Central memory CD4-positive, alpha-beta T cell (primary cell): ENCODE results near the gene PANX1.

Source experiments
- DNase-seq: peaks from one replicate; pipeline ENCODE4 v3.0.0; 2022

Gene PANX1

DNA sequence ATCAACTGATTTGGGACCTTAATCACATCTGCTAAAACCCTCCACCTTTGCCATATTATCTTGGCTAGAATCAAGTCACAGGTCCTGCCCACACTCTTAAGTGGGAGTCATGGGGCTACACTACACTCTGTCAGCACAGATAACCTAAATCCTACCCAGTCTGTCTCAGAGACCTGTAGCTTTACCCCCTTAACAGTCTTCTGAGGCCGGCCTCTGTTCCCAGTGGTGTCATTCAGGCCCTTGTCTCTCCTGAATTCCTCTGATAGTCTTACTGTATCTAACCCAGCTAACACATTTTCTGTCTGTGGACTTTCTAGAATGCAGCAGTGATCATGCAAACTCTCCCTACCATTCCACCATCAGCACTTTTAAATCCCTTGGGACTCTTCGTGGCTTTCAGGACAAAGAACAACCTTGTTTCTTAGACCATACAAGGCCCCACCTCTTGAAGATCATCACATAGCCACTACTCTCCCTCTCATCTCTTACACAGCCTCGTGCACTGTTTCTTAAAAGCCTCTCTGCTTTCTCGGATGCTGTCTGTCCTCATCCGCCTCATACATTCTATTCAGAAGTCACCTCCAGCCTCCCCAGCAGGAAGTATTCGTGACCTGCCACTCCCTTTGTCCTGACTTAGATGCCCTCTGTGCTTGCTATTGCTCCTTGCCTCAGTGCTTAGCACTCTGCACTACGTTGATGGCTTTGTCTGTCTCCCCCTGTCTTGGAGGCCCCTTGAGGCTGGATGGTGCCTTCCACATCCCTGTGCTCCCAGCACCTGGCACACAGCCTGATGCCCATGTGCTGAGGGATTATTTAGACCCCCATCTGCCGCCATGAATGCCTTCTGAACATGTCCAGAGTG, 57.9 kb downstream of the PANX1 start:
- no peak for DNase-seq

DNA sequence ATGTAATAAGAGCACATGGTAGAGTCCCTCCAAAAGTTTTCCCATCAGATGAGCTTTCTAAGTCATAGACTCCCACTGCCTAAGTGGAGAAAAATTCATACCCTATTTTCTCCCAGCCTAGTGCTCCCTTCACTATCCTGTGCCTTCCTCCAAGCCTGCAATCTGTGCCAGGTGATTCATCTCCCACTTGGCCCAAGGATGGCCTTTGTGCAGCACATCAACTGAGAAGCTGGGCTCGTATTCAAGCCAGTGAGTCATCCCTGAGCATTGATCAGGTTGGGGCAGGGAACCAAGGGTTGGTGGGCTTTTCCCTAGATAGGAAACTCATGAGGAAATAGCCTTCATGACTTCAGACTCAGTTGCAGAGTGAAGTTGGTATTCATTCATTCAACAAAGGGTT, 64.6 kb downstream of the PANX1 start:
- no peak for DNase-seq

DNA sequence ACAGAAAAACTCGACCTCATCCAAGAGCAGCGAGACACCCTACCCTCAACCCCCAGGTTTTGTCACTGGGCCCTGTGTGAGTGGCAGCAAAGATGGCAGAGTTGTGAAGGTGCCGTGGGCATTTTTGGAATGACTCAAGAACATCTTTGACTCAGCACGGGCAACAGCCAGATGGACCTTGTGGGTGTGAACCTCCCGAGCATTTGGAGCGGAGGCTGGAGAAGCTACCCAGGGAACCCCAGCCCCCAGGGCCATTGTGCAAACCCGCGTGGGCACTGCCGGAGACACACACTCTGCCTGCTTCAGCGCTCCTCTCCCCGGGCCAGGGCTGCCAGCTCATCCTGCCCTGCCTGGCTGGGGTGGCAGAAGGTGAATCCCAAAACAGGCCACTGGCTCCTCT, 66.1 kb downstream of the PANX1 start:
- no peak for DNase-seq

DNA sequence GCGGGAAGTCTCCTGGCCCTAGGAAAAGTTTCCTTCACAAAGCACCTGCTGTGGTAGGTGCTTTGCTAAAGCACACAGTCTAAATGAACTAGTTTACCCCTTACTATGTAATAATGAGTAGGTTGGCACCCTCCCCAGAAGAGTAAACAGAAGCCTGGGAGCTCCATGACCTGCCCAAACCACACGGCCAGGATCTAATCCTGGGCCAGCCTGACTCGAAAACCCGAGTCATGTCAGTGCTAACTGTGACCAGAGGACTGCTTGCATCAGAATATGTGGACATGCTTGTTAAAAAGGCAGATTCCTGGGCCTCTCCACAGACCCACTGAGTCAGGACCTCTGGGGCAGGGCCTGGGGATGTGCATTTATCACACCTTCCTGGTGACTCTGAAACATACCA, 67.7 kb downstream of the PANX1 start:
- no peak for DNase-seq

DNA sequence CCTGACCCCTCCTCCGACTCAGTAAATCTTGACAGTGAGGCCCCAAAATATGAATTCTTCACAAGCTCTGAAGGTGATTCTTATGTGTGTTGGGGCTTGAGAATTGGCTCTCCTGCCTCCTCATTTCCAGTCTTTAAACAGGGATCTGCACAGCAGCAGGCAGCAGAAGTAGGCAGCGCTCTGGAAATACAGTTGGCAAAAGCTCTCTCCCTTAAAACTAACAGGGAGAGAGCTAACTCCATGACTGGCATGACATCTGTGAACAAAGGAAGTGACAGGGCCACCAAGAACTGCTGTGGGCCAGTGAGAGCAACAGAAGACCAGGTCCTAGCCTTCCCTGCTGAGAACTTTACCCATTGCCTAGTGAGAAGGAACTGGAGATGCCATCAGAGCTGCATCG, 70.1 kb downstream of the PANX1 start:
- DNase-seq: no peak

DNA sequence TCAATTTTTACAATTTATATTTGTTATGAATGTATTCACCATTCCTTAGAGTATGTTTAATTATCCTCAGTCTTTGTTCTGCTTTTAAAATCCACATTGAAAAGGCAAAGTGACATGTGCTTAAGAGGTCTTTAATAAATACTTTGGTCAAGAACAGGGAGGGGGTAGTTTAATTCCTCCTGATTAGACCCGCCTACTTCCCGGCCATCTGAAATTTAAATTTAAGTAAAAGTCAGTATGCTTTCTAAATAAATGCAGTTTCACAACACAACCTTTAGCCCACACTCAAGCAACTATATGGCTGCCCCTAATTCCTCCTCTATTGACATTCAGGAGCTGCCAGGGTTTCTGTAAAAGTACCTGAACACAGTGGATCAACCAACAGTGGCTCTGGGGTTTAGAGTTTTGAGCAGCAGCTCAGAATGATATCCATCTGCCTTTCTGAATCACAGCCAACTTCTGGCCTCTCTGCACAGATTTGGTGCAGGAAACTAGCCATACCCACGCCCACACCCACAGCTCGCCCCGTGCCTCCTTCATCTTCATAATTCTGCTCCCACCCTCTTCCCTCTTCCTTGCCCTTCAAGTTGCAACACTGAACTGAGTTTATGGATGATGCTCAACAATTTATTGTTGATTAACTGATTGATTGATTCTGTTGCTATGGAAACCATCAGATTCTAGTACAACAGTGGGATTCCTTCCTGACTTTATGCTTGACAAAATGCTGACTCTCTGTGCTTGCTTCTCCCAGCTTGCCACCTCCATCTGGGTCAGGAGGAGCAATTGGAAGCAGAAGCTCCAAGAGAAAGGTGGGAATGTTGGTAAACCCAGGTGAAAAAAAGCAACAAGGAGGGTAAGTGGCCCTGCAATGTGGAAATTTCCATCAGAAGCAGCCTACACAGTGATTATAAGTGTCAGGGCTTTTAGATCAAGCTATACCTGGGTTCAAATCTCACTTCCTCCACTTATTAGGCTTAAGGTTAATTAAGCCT, 70.8 kb downstream of the PANX1 start:
- no peak for DNase-seq

DNA sequence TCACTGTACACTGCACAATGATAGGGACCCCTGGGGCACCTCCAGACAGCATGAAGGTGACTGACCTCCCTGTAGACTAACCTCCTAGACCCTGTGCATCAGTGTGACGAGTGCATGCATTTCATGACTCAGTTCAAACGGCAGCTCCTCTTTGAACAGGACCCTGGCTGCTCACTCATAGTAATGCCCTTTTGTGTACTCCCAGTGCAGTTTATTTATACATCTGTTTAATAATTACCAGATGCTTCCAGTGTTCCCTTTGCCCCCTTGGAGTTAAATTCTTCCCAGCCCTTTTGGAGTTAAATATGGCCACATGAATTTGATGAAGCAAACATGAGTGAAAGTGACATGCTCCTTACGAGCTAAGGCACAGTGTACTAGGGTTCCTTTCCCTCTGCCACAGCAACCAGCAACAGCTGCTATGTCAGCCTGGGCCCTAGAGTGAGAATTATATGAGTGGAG, 72.4 kb downstream of the PANX1 start:
- DNase-seq: no peak

DNA sequence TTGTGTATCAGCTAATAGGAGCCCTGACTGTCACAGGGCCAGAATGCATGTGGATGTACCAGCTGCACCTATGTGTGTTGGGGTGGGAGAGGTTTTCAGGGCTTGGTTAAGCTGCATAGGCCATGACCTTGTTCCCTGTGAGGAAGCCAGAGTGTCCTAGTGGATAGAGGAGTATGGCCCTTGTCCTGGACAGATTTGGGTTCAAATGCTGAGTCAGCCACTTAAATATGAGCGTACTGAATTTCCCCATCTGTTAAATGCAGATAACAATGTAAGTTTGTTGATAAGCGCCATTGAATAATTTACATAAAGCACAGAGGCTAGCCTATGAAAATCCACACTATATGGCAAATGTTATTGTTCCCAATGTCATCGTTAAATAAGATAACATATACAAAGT, 74.4 kb downstream of the PANX1 start:
- DNase-seq: no peak

DNA sequence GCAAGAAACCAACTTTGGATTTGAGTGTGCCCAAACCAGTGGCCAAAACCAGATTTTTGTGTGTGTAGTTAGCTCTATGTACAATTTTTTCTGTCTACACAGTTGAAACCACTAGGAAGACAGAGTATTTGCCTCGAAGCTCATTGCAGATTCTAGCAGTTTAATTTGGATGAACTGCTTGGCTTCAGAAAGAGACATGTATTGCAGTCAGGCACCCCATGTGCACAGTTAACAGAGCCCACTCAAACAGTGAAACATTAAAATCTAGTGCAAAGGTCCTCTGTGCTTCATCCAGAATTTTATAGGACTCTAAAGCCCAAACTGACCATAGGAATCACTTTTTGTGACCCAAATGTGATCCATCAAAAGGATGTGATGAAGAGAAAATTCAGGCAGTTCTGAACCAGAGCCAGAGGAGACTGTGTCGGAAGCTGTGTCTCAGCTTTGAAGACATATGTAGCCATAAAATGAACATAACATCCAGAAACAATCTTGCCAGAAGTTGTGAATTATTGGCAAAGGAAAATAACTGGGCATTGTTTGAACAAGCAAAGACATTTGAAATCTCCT, 82.7 kb downstream of the PANX1 start:
- no peak for DNase-seq

DNA sequence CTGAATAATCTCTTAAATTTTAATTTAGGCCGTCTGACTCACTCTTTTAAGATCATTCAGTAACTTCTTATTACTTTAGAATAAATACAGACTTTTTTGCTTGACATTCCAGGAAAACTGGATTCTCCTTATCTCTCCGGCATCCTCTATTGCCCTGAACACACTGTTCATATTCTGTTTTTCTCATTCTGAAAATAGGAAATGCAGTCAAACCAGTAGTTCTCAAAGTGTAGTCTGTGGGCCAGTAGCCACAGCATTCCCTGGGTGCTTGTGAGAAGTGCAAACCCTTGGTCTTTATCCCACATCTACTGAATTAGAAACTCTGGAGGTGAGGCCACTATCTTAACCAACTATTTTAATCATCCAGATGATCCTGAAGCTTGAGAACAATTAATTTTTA, 84.3 kb downstream of the PANX1 start:
- DNase-seq: no peak

DNA sequence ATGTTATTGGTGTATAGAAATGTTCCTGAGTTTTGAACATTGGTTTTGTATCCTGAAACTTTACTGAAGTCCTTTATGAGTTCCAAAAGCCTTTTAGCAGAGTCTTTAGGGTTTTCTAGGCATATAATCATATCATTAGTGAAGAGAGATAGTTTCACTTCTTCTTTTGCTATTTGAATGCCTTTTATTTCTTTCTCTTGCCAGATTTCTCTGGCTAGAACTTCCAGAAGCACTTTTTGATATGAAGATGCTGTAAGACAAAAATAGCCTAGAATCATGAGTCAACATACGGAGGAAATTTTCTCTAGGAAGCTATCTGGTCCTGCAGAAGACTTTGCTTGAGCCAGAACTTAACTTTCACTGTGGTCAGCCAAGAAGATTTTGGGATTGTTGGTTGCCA, 89.1 kb downstream of the PANX1 start:
- no peak for DNase-seq

DNA sequence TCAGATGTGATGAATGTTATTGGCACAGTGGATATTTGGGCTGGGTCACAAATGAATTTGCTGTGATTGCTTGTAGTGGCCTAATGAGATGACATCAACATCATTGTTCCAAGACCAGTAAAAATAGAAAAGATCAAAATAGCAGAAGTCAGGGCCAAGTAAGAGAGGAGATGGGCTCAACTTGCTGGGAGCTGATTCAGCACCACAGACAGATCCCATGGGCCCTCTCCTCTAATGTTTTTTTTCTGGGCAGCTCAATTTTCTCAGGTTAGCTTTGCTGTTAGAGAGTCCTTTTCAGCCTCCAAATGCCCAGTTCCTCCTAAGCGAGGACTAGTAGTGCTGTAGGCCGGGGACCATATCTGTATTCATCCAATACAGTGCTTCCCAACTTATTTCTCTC, 89.7 kb downstream of the PANX1 start:
- no peak for DNase-seq

DNA sequence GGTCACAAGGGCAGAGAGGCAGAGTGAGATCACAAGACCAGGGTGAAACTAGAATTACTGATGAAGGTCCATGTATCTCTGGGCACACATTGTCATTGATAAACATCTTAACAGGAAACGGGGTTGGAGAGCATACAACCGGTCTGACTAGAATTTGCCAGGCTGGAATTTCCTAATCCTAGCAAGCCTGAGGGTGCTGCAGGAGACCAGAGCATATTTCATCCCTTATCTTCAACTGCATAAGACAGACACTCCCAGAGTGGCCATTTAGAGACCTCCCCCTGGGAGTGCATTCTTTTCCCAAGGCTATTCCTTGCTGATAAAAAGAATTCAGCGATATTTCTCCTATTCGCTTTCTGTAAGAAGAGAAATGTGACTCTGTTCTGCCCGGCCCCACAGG, 91.1 kb downstream of the PANX1 start:
- DNase-seq: no peak

DNA sequence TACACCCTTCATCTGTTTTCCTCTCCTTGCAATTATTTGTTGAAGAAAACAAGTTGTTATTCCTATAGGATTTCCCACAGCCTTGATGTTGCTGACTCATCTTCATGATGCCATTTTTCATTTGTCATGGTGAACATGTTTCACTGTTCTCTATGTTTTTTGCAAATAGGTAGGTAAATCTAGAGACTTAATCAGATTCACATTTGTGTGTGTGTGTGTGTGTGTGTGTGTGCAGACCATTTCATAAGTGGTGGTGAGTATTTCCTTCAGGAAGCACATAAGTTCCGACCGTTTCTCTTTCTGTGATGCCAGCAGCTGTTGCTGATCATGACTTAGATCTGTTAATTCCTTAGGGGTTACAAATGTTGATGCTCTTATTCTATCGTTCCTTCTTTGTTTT, 95.4 kb downstream of the PANX1 start:
- DNase-seq: no peak
